ENCODE results near the gene ORMDL1.
A peak's percentile ranks its signal among the peaks of the same experiment; 100 is the strongest.
"Not testable (repeated sequence)": the region's sequence is repeated elsewhere in the genome, so short reads cannot be mapped to it uniquely, and the experiment has no call there.

ORMDL1 gene

DNA sequence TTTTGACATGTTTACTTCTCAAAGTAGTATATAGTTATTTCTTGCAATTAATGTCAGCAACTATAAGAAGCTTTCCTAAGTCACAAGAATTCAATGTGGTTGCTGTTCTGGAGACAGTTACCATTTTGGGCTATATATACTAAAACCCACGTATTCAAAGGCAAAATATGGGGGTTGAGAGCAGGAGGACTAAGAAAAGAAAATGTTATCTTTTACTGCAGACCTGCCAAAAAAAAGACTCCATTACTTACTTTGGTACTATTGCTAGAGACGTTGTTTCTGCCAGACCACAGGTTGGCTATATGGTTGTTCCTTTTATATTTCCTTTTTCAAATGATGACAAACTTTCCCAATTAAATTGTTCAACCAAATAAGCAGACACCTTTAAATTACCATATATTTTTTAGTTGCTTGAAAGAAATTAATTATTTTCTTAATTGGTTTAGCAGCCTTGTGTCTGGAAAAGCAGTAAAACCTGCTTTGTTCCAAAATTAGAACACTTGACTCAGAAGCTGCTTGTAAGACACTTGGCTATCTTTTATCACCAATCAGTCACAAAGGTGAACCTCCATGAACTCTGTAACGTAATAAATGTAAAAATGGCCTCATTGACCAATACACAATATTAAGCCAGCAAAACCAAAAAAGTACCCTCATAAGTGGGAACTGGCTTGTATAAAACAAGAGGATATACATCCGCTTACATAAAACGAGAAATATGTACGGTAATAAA is 13.4 kb downstream of the ORMDL1 start:
- DNase-seq (ENCODE audit: low read depth), result no peak

DNA sequence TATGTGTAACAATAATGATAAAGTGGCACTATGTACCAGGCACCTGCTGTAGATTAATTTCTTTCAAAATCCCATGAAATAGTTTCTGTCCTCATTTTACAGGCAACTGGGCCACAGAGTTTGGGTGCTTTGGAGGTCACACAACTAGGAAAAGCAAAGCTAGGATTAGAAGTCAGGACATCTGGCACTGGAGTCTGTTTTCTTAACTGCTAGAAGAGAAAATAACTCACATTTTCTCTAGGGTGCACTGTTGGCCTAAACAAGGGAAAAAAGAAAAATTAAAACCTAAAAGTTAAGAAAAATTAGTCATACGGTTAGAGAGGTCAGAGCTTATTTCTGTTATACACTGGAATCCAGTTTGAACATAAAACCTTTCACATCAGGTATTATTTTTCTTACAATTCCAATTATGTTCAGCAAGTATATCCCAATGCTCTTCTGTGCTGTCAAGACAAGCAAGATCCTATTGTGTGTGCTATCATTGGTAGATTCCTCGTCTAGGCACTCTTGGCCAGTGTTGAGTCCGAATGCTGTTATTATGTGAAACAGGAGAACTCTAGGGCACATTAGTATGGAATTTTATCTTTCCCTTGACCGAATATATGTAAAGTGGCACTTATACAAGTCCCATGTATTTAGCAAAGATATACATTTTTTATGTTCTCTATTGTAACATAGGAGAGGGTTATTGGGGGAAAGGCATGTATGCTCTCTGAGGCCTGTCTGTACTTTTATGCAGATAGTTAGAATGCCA is 20.1 kb downstream of the ORMDL1 start:
- DNase-seq (ENCODE audit: low read depth), result no peak

DNA sequence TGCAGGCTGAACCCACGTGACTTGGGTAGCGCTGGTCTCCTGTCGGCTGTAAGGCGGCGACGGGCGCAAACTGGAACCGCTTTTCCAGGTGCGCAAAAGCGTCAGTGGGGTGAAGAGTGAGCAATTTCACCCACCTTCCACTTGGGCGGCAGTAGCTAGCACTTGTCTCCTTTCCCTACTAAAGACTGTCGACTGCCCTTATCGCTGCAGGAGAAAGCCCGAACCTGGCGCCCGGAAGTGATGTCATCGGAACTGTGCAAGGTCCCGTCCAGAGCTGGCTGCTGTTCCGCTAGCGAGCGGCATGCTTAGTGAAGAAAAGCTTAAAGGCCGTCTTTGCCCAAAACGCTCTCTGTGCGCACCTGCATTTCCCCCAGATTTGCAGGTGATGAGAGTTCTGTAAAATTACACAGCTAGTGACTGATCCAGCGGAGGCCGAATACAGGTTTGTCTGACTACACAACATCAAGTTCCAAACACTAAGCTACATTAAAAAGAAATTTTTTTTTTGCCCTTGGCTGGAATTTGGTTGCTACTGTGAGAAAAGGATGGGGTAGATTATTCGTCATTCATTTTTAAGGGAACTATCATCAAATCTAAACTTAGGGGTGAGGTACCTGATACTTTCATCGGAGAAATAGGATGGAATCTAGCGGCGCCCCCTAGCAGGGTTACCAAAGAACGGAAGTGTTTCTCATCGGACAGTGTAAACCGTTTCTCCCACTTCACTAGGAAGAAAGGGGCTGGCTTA is 21.4 kb downstream of the ORMDL1 start, which contains the start of gene OSGEPL1:
TSS of gene OSGEPL1 (minus strand) at position 242 of the 748 bp plus-strand sequence. CDS start 1,152 bp downstream, outside the sequence.
- DNase-seq (ENCODE audit: low read depth), result peak; percentile 87

DNA sequence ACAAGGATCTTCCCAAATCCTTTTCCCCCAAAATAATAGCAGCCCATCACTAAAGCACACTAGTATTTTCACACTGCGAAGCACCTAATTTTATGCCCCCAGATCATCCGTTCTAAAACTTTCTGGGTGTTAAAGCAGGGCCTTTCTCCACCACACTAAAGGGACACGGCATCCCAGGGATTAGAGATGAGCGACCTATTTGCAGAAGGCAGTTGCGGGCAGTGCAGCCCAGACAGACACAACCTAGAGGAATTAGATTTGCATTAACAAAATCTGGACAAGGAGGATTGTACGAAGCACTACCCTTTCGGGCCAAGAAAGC is 21.9 kb downstream of the ORMDL1 start:
- no peak for DNase-seq (ENCODE audit: low read depth)

DNA sequence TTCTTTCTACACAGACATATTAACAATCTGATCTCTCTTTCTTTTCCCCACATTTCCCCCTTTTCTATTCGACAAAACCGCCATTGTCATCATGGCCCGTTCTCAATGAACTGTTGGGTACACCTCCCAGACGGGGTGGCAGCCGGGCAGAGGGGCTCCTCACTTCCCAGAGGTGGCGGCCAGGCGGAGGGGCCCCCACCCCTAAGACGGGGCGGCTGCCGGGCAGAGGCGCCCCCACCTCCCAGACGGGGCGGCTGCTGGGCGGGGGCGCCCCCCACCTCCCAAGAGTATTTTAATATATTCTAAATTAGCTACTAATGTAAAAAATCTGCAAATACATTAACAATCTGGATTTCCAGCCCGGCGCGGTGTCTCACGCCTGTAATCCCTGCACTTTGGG is 24.0 kb downstream of the ORMDL1 start:
- not testable (repeated sequence) for DNase-seq (ENCODE audit: low read depth)

DNA sequence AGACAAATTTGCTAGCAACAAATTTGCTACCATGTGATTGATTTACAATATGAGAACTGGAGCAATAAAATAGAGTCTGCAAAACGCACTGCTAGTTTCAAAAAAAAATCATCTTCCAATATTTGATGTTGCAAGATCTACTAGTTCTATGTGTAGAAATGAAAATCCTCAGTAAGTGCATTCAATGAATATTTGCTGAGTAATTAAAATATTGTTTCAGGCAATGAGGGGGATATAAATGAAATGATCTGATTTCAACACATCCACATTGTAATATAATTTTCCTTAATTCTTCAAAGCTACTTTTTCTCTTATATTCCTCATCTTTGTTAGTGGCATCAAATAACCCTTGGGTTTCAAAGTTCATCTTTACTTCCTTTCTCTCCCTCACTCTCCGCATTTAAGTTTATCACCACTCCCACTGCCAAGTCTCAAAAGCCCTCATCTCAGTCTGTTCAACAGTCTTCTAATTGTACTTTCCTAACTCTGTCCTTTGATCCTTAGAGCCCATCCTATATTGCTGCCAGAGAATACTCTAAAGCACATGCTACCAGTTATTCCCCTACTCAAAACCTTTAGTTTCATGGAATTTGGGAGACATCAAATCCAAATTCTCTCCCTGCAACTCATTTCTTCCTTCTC is 27.7 kb downstream of the ORMDL1 start:
- no peak for DNase-seq (ENCODE audit: low read depth)

DNA sequence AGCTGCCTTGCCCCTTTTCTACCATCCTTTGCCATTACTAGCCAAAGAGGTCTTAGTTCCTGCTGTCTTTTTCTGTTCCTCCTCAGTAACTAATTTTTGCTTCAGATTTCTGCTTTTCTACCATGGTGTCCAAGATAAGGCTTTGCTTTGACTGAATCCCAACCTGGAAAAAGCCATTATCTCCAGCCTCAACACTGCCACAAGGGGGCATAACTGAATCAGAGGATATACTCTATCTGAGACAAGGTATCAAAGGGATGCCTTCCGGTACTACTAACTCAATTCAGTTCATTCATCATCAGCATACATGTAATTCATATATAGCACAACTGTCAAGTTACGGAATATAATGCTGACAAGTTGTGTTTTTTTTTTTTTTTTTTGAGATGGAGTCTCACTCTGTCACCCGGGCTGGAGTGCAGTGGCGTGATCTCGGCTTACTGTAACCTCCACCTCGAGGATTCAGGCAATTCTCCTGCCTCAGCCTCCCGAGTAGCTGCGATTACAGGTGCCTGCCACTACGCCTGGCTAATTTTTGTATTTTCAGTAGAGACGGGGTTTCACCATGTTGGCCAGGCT is 33.0 kb downstream of the ORMDL1 start:
- DNase-seq (ENCODE audit: low read depth), result peak; percentile 16

DNA sequence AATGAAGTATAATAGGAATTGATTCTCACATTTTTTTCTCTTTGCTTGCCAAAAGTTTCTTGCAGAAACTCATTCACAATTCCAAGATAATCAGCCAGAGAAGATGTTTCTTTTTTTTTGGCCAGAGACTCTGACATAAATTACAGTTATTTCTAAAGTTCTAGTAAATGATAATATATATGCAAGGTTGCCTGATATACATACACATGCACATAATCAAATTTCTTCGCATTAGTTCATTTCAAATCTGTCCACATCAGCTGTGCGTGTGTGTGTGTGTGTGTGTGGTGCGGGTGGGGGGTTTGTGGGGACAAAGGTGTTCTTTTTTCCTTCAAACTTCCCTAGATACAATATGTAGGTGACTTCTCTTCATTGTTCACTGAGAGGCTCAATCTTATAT is 54.7 kb downstream of the ORMDL1 start:
- DNase-seq (ENCODE audit: low read depth), result no peak

DNA sequence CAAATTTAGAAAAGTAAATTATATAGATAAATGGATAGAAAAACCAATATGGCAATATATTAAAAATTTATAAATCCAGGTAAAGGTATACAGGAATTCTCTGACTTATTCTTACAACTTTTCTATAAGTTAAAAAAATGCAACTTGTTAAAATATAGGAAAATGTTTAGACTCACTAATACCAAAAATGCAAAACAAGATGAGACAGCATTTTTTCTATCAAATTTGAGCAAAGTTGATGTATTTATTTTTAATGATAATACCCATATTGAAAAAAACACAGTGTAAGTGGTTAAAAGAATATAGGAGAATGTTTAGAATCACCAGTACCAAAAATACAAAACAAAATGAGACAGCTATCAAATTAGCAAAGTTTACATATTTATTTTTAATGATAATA is 57.3 kb downstream of the ORMDL1 start:
- DNase-seq (ENCODE audit: low read depth), result no peak

DNA sequence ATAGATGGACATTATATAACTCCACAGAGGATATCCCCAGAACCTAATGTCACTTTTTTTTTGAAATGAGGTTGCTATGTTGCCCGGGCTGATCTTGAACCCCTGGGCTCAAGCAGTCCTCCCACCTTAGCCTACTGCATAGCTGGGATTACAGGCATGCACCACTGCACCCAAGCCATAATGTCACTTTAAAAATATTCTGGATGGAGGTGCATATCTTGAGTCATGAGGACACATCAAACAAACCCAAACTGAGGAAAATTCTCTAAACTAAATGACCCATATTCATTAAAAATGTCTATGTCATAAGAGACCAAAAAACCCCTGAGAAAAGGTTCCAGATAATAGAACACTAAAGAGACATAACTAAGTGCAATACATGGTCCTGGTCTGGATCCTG is 57.9 kb downstream of the ORMDL1 start:
- DNase-seq (ENCODE audit: low read depth), result no peak

DNA sequence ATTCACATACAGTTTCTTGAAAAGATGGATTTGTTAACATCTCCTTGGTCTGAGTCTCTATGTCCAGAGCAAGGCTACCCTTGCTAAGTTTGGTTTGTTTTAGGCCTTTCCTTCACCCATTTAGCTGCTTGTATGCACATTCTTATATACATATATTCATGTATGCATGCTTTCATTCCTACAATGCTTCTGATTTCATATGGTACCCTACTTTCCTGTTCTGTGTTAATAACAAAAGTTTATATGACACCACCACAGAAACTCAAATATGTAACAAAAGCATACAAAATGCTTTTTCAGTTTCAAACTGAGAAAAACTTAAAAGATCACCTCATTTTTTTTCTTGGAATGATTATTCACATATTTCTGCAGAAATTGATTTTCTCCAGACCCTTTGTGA is 60.9 kb downstream of the ORMDL1 start:
- no peak for DNase-seq (ENCODE audit: low read depth)

Measured in stimulated activated CD8-positive, alpha-beta memory T cell treated with anti-CD3 and anti-CD28 coated beads, Interleukin-15, amount 100 ng/mL, for 1 hour (primary cell).